ENCODE results near the gene PIP4K2B. TPM values are rescaled to one million over a fixed set of nuclear protein-coding genes. Genes with fewer than 3 reads are reported as not detected.

Gene PIP4K2B
- total RNA-seq, 2 experiments from 2014 or later, result 37.3 to 47.1 TPM

DNA sequence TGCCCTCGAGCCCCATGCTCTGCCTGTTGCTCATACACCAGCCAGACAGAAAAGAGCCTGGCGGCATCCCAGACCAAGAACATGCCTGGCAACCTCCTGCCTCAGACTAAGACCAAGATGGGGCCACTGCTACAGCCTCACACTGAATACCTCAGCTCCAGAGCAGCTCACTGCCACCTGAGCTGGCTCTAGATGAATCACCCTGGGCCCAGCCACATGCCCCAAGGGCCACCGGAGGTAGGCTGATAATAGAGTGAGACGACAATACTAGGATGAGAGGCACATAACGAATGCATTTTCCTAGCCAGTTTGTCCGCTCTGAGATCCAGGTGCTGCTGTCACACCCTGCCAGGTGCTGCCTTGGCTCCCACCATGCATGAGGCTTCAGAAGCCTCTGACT lies 13.0 kb downstream of the PIP4K2B start:
- ChIA-PET CTCF (interaction anchor here (1.5 kb wide), 1 partner anchor 109 kb away, joined by 5 read pairs; no protein-coding TSS in a partner anchor), POLR2A (interaction anchor here (0.5 kb wide), 1 partner anchor 701 kb away, joined by 3 read pairs; no protein-coding TSS in a partner anchor)

DNA sequence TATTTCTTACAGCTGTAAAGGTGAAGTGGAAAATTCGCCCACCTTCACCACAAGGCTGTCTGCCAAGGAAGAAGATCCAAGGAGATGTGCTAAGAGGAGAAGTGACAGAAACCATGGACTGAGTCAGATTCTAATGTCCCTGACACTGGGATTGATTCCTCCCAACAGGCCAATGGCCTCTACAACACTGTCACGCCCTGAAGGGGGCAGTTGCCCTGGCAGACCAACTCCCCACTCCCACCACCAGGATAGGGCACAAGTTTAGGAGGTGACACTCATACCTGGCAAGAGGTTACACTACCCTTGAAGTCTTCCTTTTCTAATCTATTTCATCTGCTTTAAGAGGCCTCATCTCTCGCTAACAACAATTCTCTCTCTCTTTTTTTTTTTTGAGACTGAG lies 16.1 kb downstream of the PIP4K2B start:
- POLR2A ChIA-PET, result no interaction called here

DNA sequence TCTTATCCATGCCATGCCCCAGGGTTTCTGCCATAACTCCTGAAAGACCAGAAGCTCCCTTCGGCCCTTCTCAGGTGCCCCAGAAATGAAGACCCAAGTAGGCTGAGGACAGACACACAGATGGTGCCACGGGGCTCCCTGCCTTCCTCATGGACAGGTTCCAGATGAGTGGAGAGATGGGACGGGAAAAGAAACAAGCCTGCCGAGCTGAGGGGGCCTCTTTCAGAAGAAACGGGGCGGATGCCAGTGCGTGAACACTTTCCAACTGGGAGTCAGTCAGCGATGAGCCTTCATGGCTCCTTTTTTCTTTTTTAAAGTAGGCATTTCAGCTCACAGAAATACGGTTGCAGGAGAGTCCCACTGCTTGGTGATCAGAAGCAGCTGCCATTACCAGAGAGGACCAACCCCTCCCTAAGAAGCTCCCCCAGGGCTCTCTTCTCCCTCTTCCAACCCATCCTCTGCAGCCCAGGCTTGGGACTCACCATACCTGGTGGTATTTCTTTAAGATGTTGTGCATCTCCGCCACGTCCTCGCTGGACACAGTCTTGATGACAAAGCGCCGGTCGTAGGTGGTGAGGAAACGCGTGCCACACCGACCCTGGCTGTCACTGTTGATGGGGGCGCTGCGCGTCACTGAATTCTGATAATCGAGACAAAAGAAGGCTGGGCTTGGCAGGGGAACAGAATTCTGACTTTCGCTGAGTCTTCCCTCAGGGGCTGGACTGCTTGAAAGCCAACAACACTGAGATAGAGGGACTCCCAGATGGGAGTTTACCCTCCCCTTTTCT lies 19.2 kb downstream of the PIP4K2B start:
- CTCF ChIA-PET, result interaction anchor here (0.7 kb wide), 1 partner anchor 10 kb away, joined by 3 read pairs; no protein-coding TSS in a partner anchor
- POLR2A ChIA-PET, result interaction anchor here (1.0 kb wide), 1 partner anchor 26 kb away, joined by 3 read pairs; no protein-coding TSS in a partner anchor

More for the DNA sequence above, 16.1 kb downstream of the PIP4K2B start:
- CTCF ChIA-PET, result no interaction called here

DNA sequence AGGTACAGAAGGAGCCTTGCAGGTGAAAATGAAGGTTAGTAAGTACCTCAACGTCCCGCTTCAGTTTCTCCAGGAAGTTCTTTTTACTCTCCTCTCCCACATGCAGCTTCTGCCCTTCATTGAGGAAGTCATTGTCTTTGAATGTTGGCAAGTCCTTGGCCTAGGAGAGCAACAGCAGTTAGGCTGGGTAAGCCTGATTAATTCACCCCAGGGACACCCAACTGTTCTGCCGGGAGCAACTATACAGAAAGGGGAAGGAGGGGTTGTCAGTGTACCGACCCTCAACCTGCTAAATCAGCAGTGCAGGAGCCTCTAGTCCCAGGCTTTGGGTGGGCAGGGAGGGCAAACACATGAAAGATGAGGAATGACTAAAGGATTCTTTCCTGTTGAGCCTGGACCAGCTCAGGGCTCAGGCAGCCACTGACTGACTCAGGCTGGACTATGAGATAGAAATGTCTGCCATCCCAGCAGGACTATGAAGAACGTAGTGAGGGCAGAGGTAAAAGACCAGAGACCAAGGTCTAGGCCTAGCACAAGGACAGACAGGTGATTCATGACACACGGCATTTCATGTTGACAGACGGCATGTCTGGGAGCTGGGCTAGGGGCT lies 21.6 kb downstream of the PIP4K2B start:
- ChIA-PET POLR2A (interaction anchor here (0.6 kb wide), 1 partner anchor 14 kb away, joined by 13 read pairs; no protein-coding TSS in a partner anchor), CTCF (no interaction called here)

DNA sequence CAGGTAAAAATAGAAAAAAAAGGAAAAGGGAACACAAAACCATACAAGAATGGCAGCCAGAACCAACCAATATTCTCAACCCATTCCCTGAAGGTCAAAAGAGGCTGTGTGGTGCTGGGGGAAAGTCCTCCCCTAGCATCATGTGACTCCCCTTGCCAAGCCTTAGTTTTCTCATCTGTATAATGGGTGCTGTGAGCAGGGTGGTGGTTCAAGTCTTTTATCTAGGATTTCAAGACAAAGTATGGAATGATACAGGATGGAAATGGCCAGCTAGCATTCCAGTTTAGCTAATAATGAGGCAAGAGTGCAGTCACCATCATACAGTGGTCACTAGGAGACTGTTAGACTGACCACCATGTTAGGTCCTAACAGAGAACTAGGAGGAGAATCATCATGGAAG lies 26.1 kb downstream of the PIP4K2B start:
- CTCF ChIA-PET, result no interaction called here
- POLR2A ChIA-PET, result no interaction called here

DNA sequence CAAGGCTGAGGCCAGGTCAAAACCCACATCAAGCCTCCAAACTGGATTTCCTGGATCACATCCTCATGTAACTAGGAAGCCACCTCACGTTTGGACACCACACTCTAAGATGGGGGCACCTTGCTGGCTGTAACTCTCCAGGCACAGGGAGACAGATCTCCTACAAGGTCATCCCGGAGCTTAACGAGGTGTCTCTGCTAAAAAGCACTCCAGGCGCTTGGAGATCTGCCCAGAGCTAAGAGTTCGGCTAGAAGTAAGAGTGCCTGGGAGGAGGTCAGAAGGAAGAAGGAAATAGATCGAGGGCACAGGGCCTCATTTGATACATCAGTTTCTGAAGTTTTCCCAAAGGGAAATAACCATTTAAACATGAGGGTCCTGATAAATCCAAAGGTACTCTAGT lies 30.9 kb downstream of the PIP4K2B start:
- CTCF ChIA-PET, result no interaction called here
- POLR2A ChIA-PET, result no interaction called here

DNA sequence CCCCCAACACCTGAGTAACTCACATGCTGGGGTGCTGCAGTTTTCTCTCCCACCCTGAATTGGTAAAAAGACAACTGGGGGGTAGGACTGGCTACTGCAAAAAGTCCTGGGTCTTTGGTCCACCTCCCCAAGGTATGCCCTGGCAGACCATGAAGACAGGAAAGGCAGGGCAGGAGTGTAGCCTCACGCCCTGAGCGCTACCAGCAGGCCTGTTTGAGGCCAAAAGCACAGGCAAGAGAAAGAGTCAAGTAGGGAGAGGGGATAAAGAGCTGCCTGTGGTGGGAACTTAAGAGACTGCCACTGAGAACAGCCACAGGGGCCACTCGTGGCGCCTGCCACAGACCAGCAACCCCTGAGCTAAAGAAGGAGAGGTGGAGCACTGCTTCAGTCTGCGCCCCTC lies 33.0 kb downstream of the PIP4K2B start:
- ChIA-PET POLR2A (no interaction called here), CTCF (no interaction called here)

DNA sequence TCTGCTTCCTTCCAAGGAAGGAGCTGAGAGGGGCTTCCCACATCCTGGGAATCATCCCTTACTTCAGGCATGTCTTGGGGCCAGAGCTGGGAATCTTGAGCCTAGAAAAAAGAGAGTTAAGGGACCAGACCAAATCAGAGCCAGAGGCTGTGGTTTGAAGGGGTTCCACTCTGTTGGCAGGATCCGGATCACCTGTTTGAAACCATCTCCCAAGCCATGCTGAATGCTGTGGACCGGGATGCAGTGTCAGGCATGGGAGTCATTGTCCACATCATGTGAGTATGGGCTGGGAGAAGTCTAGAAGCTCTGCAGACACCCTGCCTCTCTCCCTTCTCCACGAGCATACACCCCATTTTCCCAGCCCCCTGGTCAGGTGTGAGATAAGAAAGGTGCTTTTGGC lies 37.1 kb downstream of the PIP4K2B start:
- ChIA-PET CTCF (interaction anchor here (0.6 kb wide), 1 partner anchor 266 kb away, joined by 3 read pairs; no protein-coding TSS in a partner anchor), POLR2A (no interaction called here)

DNA sequence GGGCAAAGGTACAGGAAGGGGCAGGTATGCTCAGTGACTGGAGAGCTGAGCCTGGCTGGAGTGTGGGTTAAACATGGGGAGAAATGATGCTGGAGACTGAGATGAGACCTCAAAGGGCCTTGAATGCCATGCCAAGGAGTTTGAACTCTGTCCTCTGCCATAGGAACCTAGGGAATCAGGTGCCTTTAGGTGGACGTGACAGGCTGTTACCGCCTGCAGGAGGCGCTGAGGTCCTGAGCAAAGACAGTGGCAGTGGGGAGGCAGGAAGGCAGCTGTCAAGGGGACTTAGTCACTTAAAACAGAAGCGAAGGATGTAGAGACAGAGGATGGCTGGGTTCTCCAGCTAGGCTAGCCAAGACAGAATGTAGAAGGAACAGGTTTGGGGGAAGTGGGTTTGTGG lies 37.7 kb downstream of the PIP4K2B start:
- POLR2A ChIA-PET, result interaction anchor here (0.6 kb wide), 1 partner anchor 14 kb away, joined by 3 read pairs; no protein-coding TSS in a partner anchor
- CTCF ChIA-PET, result interaction anchor here (0.6 kb wide), 1 partner anchor 267 kb away, joined by 3 read pairs; no protein-coding TSS in a partner anchor

DNA sequence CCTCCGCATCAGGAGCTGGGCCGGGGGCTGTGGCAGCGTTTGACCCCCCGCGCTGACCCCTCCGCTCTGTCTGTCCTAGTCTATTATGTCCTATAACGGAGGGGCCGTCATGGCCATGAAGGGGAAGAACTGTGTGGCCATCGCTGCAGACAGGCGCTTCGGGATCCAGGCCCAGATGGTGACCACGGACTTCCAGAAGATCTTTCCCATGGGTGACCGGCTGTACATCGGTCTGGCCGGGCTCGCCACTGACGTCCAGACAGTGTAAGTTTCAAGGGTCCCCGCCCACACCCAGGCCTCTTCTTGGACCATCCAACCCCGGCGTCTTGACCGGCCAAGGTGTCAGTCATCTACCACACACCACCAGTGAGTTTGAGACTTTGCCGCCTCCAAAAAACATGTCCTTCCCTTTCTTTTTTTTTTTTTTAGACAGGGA lies 46.3 kb downstream of the PIP4K2B start:
- POLR2A ChIA-PET, result interaction anchor here (1.0 to 1.1 kb wide), 2 partner anchors 22 to 27 kb away, joined by 3 read pairs; no protein-coding TSS in a partner anchor
- CTCF ChIA-PET, result interaction anchor here (0.6 to 3.4 kb wide), 2 partner anchors 18 to 92 kb away, joined by 3 to 18 read pairs; no protein-coding TSS in a partner anchor

DNA sequence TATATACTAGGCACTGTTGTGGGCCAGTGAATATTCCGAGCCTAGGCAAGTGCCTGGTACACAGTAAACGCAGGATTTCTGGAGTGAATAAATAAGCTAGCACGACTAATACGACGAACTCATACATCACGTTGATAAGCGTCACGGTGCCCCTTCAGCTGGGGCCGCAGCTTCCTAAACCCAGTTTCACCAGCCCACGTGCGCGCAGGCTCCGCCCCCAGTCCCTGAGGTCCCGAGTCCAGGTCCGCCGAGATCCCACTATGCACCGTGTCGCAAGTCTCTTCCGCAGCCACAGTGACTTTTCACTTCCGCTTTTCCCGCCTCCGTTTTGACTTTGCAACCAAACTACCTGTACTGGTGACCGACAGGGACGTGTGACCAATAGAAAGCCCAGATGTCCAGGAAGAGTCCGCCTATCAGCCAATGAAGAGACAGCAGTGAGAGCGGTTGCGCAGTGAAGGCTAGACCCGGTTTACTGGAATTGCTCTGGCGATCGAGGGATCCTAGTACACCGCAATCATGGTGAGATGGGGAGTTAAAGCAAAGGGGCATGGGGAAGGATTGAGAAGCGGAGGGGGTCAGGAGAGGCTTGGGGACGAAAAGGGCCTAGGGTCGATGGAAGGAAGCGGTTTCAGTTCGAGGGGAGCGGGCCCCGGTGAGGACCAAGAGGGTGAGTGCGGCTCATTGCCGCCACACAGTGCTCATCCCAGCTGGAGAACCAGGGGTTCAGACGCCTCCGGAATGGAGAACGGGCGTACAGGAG lies 46.9 kb downstream of the PIP4K2B start, which contains the start of gene PSMB3:
Gene PSMB3, plus strand, starts transcription at position 434 of the 763 bp plus-strand sequence. Its CDS starts 86 bp downstream, at position 520.
- ChIA-PET POLR2A (interaction anchor here (0.5 to 1.2 kb wide), 8 partner anchors 21 to 447 kb away, joined by 3 to 8 read pairs (median 3); partner anchors contain the start of genes LASP1, RPL19 and RPL23), CTCF (interaction anchor here (0.8 to 3.4 kb wide), 4 partner anchors 18 to 107 kb away, joined by 3 to 18 read pairs (median 4); no protein-coding TSS in a partner anchor)

DNA sequence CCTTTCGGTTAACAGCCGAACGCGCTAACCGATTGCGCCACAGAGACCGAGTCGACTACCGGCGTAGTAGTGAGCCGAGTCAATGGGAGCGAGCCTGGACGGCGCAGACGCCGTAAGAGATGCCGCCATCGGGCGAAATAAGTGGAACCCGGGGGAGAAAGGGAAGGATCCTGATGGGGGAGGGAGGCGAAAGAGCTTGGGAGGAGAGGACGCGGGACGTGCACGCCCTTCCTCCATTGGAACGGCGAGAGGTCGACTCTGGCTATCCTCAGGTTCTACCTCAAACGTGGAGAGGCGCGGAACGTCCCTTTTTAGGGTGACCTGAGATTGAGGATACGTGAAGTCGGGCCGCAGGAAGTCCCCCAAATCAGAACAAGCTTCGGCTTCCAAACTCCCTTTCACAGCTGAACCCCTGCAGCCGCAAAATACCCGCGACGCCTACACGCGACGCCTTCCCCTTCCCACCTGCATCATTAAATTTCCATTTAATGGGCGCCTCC lies 47.5 kb downstream of the PIP4K2B start:
- ChIA-PET POLR2A (interaction anchor here (0.5 to 1.2 kb wide), 8 partner anchors 45 to 448 kb away, joined by 3 to 12 read pairs (median 4); partner anchors contain the start of genes LASP1, RPL19 and RPL23), CTCF (interaction anchor here (0.7 to 3.4 kb wide), 6 partner anchors 17 to 131 kb away, joined by 3 to 18 read pairs (median 4); no protein-coding TSS in a partner anchor)

DNA sequence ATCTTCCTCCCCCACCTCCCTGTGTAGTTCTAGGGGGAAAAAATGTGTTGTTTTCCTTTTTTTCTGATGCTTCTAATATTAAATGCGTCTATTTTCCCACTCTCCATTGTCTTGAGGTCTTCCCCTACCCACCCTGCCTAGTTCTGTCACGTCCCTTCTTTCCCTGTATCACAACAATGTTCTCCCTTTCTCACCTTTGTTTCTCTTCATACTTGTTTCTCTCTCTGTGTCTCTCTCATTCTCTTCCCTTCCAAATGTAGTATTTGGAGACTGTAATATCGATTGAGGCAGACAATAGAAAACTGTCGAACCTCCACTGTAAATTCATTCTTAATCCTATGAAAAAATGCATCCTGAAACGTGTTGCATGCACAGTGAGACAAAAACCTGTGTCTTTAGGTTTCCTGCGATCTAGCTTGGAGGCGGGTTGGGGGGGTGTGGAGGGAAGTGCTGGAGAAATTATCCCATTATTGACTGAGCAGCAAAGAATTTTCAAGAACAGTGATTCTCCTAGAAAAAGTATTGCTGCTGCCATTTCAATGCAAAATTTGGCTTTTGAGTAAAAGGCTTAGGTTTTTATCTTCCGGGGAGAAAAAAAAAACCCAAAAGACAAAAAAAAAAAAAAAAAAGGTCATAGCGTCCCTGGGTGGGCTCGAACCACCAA lies 48.1 kb downstream of the PIP4K2B start:
- CTCF ChIA-PET, result interaction anchor here (0.7 to 3.4 kb wide), 5 partner anchors 17 to 132 kb away, joined by 3 to 18 read pairs (median 4); no protein-coding TSS in a partner anchor
- POLR2A ChIA-PET, result interaction anchor here (0.5 to 1.2 kb wide), 4 partner anchors 103 to 449 kb away, joined by 4 to 12 read pairs (median 6); partner anchors contain the start of genes RPL19 and RPL23

DNA sequence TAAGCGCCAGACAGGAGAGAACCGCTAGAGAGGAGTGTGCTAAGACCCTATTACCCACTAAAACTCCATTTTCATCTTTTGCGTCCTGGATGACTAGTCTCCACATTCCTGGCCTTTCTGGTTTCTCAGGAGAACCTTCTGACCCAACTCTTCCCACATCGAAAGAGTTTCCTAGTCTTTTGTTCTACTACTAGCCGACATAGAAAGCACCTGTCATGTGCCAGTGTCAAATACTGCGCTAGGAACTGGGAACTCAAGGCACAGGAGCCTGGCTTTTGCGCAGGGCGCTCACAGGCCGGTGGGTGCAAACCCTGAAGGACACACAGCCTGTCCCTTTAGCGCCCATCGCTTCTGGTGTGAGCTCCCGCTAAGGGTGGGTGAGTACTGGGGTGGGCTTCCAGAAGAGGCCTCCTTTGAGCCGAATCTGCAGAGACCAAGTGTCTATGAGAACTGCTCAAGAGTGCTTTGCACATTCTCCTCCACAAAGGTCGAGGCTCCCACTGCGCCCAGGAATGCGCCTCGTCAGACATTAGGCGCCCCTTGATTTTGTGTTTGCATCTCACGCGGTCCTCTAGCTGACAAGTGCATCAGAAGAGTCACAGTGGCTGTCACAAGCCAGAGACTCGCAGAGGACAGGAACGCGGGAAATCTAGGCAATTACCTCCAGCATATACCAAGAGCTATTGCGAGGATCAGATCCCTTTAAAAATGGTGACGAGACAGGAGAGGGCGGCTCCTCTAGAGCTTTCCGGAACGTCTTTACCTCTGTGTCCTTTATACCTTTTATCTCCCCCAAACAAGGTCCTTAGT lies 48.8 kb downstream of the PIP4K2B start:
- CTCF ChIA-PET, result interaction anchor here (3.4 kb wide), 1 partner anchor 16 kb away, joined by 18 read pairs; no protein-coding TSS in a partner anchor
- POLR2A ChIA-PET, result interaction anchor here (0.8 kb wide), 1 partner anchor 124 kb away, joined by 12 read pairs; no protein-coding TSS in a partner anchor

DNA sequence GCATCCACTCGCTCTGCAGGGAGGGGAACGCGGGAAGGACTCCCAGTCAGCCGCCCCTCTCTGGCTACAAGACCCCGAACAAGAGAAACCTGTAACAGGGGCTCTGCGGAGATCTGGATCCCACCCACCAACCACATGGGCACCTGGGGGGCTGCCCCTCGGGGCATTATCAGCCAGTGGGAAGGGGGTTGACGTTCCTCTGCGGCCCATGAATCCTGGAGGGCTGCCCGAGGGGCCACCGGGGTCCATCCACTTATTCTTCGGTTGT lies 49.4 kb downstream of the PIP4K2B start:
- POLR2A ChIA-PET, result no interaction called here
- CTCF ChIA-PET, result interaction anchor here (0.8 to 3.4 kb wide), 2 partner anchors 13 to 15 kb away, joined by 3 to 18 read pairs; no protein-coding TSS in a partner anchor

DNA sequence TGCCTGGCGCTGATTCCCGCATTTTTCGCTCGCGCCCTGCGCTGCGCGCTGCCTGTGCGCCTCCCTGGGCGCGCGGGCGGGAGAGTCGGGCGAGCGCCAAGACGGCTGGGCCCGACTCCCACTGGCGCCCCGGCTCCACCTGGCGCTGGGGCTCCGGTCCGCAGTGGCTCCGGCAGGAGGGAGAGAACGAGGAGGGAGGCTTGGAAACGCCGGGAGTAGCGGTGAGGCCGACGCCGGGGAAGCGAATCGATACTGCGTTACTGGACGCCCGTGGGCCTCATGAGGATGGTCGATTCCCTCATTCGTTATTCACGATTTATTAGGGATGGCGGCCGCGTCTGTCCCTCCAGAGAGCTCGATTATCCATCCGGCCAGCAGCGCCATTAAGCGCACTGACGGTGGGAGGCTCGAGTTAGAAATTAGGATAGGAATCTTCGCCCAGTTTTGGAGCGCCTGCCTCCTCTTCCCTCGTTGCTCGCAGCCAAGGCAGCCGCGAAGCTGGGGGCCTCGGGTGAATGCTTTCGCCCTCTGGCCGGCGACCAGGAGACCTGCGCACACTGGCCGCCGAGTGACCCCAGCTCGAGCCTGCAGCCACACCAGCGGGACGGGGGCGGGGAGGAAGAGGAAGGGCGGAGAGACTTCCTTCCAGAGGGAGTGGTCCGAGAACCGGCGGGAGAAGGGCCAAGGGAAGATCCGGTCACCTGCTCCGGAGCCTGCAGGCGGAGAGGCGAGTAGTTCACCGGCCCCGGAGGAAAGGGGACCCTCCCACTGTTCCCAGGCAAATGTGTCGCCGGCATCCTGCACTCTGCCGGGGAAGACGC lies 49.9 kb downstream of the PIP4K2B start:
- CTCF ChIA-PET, result interaction anchor here (0.8 kb wide), 2 partner anchors 12 to 15 kb away, joined by 3 read pairs; no protein-coding TSS in a partner anchor
- POLR2A ChIA-PET, result no interaction called here

DNA sequence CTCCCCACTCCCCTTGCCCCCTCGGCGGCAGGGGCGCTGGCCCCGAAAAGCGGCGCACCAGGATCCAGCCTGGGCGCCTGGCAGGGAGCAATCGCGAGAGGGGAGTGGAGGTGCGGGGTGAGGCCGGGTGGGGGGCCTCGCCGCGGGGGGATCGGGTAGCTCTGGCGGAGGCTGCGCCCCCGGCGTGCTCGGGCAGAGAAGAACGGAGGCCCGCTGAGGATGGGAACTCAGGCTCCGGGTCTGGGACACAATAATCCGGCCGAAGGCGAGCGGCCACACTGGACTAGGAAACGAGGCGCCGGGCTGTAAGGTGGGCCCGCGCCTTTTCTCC lies 50.5 kb downstream of the PIP4K2B start:
- POLR2A ChIA-PET, result no interaction called here
- CTCF ChIA-PET, result interaction anchor here (0.8 kb wide), 1 partner anchor 14 kb away, joined by 3 read pairs; no protein-coding TSS in a partner anchor

All from activated CD8-positive, alpha-beta memory T cell treated with anti-CD3 and anti-CD28 coated beads for 36 hours (primary cell).